Astrocyte (in vitro differentiated cells and primary cell): ENCODE results near the gene GFRA1.

Experiments used
- CTCF ChIP-seq: IDR thresholded peaks from 2 replicates; pipeline ENCODE4 v1.5.1; 2011; ENCODE audit warnings: low read depth, mild to moderate bottlenecking, inconsistent platforms, low read length, moderate library complexity; ENCODE audit not compliant: insufficient read depth
- EZH2 ChIP-seq: IDR thresholded peaks from 2 replicates; pipeline ENCODE4 v1.6.1; 2012; ENCODE audit warnings: mild to moderate bottlenecking, low read length, inconsistent platforms; ENCODE audit not compliant: insufficient read depth

DNA sequence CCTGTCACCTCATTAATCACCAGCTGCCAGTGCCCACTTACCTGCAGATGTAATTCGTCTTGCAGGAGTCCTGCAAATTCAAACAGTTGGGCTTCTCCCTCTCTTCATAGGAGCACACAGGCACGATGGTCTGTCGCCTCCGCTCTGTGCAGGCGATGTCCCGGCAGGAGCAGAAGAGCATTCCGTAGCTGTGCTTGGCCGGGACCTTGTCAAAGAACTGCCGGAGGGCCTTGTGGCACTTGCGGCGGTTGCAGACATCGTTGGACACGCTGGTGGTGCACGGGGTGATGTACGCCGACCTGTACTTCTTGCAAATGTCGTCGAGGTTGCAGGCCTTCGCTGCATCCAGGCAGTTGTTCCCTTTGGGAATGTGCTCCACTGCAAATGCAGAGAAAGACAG lies 147.8 kb downstream of the GFRA1 start:
- TF ChIP-seq CTCF (no peak), EZH2 (no peak)
